ENCODE measurements around the gene RAB43. TPM values are rescaled to one million over a fixed set of nuclear protein-coding genes. Genes with fewer than 3 reads are reported as not detected.

The RAB43 gene
- total RNA-seq, 1 experiment from 2014 or later: 2.5 TPM

DNA sequence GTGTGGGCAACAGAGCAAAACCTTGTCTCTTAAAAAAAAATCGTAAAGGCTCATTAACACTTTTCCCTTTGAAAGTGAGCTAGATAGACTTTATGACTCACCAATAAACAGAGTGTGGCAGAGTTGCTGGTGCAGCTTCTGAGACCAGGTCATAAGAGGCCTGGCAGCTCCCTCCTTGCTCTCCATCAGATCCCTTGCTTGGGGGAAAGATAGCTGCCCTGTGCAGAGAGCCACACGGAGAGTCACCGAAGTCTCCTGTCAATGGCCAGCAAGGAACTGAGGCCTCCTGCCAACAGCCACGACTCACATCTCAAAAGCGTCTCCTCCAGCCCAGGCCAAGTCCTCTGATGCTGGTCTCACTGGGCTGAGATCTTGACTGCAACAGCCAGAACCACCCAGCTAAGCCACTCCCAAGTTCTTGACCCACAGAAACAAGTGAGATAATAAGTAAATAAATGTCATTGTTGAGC lies 69.7 kb downstream of the RAB43 start:
- Histone ChIP-seq H3K27me3 (no peaks in the 10 kb centered on the region), H3K4me3 (no peak overlapping the region), H3K9me3 (replicated peaks) (no peaks in the 10 kb centered on the region), H3K27ac (no peak overlapping the region), H3K36me3 (no peaks in the 10 kb centered on the region), H3K4me1 (0 out of 2 replicates have a peak, but pooled peaks cover 2% of the 10 kb centered on the region)
- DNase-seq: no peak

GRCh38 chr3:129050556-129051295 lies 70.9 kb downstream of the RAB43 start:
- Histone ChIP-seq H3K9me3 (replicated peaks) (no peaks in the 10 kb centered on the region), H3K27ac (no peak overlapping the region), H3K36me3 (no peaks in the 10 kb centered on the region), H3K4me1 (0 out of 2 replicates have a peak, but pooled peaks cover 2% of the 10 kb centered on the region), H3K4me3 (no peak overlapping the region), H3K27me3 (no peaks in the 10 kb centered on the region)
- no peak for DNase-seq

- Histone ChIP-seq H3K27ac (no peak overlapping the region), H3K4me3 (no peak overlapping the region), H3K9me3 (replicated peaks) (no peaks in the 10 kb centered on the region), H3K27me3 (no peaks in the 10 kb centered on the region; the same call in 1 of the 2 replicates), H3K36me3 (no peaks in the 10 kb centered on the region), H3K4me1 (no peaks in the 10 kb centered on the region)
- DNase-seq: no peak
Observed at GRCh38 chr3:129047553-129047839, 74.1 kb downstream of the RAB43 start.

- no peak for DNase-seq
- Histone ChIP-seq H3K27me3 (peaks cover 4% of the 10 kb centered on the region; the same call in 1 of the 2 replicates), H3K4me3 (no peak overlapping the region), H3K36me3 (no peaks in the 10 kb centered on the region), H3K27ac (no peak overlapping the region), H3K9me3 (replicated peaks) (no peaks in the 10 kb centered on the region), H3K4me1 (no peaks in the 10 kb centered on the region)
Observed at GRCh38 chr3:129046732-129047552, 74.7 kb downstream of the RAB43 start.

- Histone ChIP-seq H3K27me3 (peaks cover 6% of the 10 kb centered on the region; the same call in 1 of the 2 replicates), H3K9me3 (replicated peaks) (no peaks in the 10 kb centered on the region), H3K4me3 (no peak overlapping the region)
Observed at GRCh38 chr3:129046037-129046731, 75.4 kb downstream of the RAB43 start.

GRCh38 chr3:129045675-129046036 lies 75.9 kb downstream of the RAB43 start:
- Histone ChIP-seq H3K4me3 (no peak overlapping the region), H3K9me3 (replicated peaks) (no peaks in the 10 kb centered on the region), H3K36me3 (no peaks in the 10 kb centered on the region), H3K27me3 (peaks cover 6% of the 10 kb centered on the region; the same call in 1 of the 2 replicates), H3K4me1 (no peaks in the 10 kb centered on the region), H3K27ac (no peak overlapping the region)
- DNase-seq: no peak

More at GRCh38 chr3:129046037-129046731, 75.4 kb downstream of the RAB43 start:
- no peak overlapping the region for H3K27ac ChIP-seq
- no peak for DNase-seq
- H3K36me3 ChIP-seq: no peaks in the 10 kb centered on the region
- H3K4me1 ChIP-seq: no peaks in the 10 kb centered on the region

DNA sequence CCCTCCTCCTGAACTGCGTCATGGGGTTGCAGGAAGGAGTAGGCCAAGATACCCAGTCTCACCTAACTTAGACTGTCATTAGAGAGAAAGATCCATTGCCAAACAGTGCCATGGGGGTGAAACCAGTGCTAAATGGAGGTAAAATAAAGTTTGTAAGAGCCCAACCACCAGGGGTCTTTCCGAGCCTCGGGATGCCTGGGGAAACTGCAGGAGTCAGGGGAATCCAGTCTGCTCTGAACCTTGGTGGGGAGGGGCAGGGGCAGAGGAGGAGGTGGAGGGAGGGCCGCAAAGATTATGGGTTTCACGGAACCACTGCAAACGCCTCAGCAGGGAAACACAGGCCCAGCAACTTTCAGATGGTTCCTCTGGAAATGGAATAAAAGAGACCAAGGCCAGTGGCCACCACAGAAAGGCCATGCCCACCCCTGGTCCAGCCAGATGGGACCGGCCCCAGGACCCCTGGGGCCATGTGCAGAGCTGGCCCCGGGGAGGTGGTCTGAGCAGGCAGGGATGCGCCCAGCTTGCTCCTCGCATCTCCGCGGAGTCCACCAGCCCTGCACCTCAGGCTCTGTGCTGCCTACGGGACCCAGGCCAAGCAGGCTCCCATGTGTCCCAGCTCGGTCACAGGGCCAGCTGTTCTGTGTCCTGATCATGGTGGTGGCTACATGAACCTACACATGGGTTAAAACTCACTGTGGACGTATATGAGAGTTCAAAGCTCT lies 80.9 kb downstream of the RAB43 start:
- DNase-seq: no peak
- Histone ChIP-seq H3K27ac (no peak overlapping the region), H3K36me3 (no peaks in the 10 kb centered on the region), H3K9me3 (replicated peaks) (no peaks in the 10 kb centered on the region), H3K4me3 (no peak overlapping the region), H3K4me1 (peaks cover 15% of the 10 kb centered on the region), H3K27me3 (peaks cover 6% of the 10 kb centered on the region; the same call in 1 of the 2 replicates)

GRCh38 chr3:129040039-129040336 lies 81.6 kb downstream of the RAB43 start:
- H3K4me3 ChIP-seq: no peak overlapping the region
- peaks cover 15% of the 10 kb centered on the region for H3K4me1 ChIP-seq
- H3K27ac ChIP-seq: no peak overlapping the region
- no peaks in the 10 kb centered on the region for H3K36me3 ChIP-seq
- H3K27me3 ChIP-seq: peaks cover 6% of the 10 kb centered on the region; the same call in 1 of the 2 replicates
- DNase-seq: no peak
- H3K9me3 ChIP-seq (replicated peaks): no peaks in the 10 kb centered on the region

DNA sequence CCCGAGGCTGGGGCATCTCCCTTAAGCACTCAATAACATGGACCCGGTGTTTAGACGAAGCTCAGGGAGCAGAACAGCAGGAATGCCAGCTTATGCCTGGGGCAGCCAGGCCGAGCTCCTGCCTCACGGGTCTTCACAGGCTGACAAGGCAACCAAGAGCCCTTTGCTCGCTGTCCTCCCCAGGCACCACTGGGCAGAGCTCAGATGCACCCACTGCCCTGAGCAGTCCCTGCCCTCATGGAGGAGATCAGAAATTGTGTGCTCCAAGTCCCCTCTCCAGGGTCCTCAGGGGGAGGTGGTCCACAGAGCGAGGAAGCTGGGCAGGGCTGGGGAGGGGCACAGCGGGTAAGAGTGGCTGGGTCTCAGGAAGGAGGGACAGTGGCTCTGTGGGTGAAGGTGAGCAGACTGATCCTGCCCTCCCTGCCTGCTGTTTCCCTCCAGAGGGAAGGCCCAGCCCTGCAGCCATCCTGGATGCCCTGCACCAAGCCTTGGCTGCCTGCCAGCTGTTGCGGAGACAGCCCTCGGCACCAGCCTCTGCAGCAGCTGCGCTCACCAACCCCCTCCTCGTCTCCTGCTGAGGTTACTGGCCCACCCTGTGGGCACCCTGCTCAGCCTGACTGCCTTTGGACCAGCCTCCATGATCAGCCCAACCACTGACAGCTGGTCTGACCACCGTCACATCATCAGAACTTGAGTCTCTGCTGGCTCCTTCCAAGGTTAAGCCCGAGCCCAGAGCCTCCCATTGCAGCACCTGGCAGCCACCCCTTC lies 82.1 kb downstream of the RAB43 start:
- Histone ChIP-seq H3K27ac (no peak overlapping the region), H3K9me3 (replicated peaks) (no peaks in the 10 kb centered on the region), H3K4me3 (no peak overlapping the region), H3K4me1 (peaks cover 15% of the 10 kb centered on the region), H3K36me3 (no peaks in the 10 kb centered on the region), H3K27me3 (peaks cover 6% of the 10 kb centered on the region; the same call in 1 of the 2 replicates)
- peak; percentile 93 for DNase-seq

- no peak overlapping the region for H3K4me3 ChIP-seq
- H3K4me1 ChIP-seq: peaks cover 15% of the 10 kb centered on the region
- no peaks in the 10 kb centered on the region for H3K36me3 ChIP-seq
- no peak overlapping the region for H3K27ac ChIP-seq
- H3K27me3 ChIP-seq: peaks cover 6% of the 10 kb centered on the region; the same call in 1 of the 2 replicates
- no peaks in the 10 kb centered on the region for H3K9me3 ChIP-seq (replicated peaks)
- DNase-seq: no peak
Observed at GRCh38 chr3:129038121-129038855, 83.3 kb downstream of the RAB43 start.

Other genes with a start within 250 kb of the RAB43 start
- gene ACAD9, start 242.2 kb downstream of the RAB43 start, total RNA-seq (2014; rRNA removed; shearing (Covaris generic)): 34.5 and 35.8 TPM in 2 replicates
- 0.12 TPM in 1 of 2 replicates, not detected in the other for gene CFAP92, start 127.7 kb downstream of the RAB43 start, total RNA-seq (2014; rRNA removed; shearing (Covaris generic))
- gene EFCC1, start 120.5 kb downstream of the RAB43 start, total RNA-seq (2014; rRNA removed; shearing (Covaris generic)): 0.05 and 0.08 TPM in 2 replicates
- not detected in 2 replicates for gene GP9, start 61.0 kb downstream of the RAB43 start, total RNA-seq (2014; rRNA removed; shearing (Covaris generic))
- 45.4 and 48.8 TPM in 2 replicates for gene ISY1, start 39.3 kb upstream of the RAB43 start, total RNA-seq (2014; rRNA removed; shearing (Covaris generic))
- 449 and 480 TPM in 2 replicates for gene CNBP, start 62.1 kb upstream of the RAB43 start, total RNA-seq (2014; rRNA removed; shearing (Covaris generic))
- 87.3 and 89.5 TPM in 2 replicates for gene COPG1, start 127.8 kb upstream of the RAB43 start, total RNA-seq (2014; rRNA removed; shearing (Covaris generic))
- gene HMCES, start 157.1 kb upstream of the RAB43 start, total RNA-seq (2014; rRNA removed; shearing (Covaris generic)): 29.1 and 30.7 TPM in 2 replicates